GM18511 (cell line): ENCODE data around the gene EPB41L2.
A peak's percentile ranks its signal among the peaks of the same experiment; 100 is the strongest.
"Not testable (repeated sequence)": the region's sequence is repeated elsewhere in the genome, so short reads cannot be mapped to it uniquely, and the experiment has no call there.

Experiments
- ATAC-seq: cut with Tn5 transposase; IDR thresholded peaks from one replicate; pipeline ENCODE4 v1.9.1; 2021; ENCODE audit warnings: mild to moderate bottlenecking, moderate library complexity; ENCODE audit not compliant: unreplicated experiment

Gene EPB41L2

DNA sequence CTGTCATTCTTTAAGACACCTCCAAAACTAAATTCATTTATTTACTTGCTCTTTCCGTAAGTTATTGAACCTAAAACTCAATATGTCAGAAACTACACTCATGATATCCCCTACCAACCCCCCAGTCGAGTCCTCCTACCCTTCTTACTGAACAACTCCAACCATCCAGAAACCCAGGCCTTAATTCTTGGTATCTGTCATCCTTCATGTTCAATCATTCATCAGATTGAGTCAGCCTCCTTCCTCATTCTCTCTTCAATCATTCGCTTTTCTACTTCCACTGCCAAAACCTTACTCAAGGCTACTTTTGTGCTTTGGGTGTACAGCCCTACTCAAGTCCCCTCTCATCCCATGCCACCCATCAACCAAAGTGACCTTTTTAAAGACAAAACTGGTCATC, 140.1 kb downstream of the EPB41L2 start:
- no peak for ATAC-seq

GRCh38 chr6:130920969-130921368, 142.1 kb downstream of the EPB41L2 start:
- no peak for ATAC-seq

DNA sequence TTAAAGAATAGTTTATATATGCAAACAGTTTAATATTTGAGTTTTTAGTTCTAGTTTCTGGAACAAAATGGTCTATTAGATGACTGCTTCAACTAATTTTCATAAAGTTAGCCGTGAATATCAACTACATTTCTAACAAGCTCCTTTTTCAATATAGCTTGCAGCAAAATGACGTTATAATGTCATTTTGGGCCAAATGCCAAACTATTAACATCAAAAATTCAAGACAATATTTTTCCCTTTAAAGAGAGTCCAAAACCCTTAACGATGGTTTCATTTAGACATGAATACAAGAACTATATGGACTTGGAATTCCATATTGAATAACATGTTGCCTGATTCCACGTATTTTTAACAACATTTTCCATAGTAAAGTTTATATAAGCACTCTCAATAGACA, 144.9 kb downstream of the EPB41L2 start:
- ATAC-seq: no peak

DNA sequence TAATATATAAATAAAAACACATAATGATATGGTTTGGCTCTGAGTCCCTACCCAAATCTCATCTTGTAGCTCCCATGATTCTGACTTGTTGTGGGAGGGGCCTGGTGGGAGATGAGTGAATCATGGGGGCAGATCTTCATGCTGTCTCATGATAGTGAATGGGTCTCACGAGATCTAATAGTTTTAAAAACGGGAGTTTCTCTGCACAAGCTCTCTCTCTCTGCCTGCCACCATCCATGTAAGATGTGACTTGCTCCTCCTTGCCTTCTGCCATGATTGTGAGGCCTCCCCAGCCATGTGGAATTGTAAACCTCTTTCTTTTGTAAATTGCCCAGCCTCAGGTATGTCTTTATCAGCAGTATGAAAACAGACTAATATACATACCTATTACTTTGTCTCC, 147.4 kb downstream of the EPB41L2 start:
- ATAC-seq: not testable (repeated sequence)

DNA sequence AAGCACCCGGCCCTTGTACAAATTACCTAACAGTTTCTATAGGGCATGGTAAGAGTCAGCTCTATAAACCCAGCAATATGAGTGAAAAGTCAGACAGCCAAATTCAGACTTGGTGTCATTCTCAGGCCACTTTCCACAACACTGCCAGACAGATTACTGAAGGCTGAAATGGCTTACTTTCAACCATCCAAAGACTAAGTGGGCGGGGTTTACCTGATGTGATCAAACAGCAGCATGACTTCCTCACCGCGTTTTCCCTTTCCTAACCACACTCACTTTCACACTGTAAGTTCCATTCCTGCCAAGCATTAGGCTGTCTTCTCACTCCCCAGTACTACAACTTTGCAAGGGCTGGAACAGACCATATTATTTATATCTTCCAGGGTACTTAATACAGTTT, 149.9 kb downstream of the EPB41L2 start:
- ATAC-seq: peak; percentile 89

DNA sequence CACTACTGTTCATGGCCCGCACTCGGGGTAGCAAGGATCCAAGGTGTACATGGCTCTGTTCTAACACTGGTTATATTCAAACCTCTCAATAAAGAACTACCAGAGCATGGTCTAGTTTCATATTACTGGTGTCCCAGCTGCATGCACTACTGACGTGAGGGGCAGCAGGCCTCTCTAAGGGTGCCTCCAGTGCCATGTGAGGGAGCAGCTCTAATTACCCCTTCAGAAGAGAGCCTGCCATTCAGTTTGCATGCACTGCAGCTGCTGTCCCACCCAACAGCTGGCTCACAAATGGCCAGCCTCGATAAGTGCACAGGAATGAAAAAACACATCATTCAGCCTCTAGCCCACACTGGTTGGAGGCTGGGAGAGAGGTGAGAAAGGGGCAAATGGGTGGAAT, 150.6 kb downstream of the EPB41L2 start:
- no peak for ATAC-seq

GRCh38 chr6:130908958-130909357, 154.1 kb downstream of the EPB41L2 start:
- no peak for ATAC-seq

DNA sequence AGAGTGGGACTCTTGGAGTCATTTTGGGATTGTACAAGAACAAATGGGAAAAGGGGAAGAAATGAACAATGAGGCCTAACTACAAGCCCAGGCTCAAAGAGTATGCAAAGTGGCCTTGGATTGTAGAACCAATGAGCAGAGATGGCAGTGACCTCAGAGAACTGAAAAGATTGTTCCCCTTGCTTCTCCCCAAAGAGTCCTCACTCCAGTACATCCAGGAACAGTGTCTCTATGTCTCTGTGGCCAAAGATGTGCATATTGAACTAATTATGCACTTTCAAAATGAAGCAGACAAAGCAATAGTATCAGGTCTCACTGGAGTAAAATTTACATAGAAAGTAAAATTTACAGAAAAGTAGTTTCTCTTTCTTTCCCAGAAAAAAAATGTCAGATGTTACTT, 154.9 kb downstream of the EPB41L2 start:
- ATAC-seq: no peak

GRCh38 chr6:130907687-130908086, 155.4 kb downstream of the EPB41L2 start:
- no peak for ATAC-seq

- no peak for ATAC-seq
Measured at GRCh38 chr6:130906736-130907381, 156.2 kb downstream of the EPB41L2 start.

GRCh38 chr6:130903602-130904001, 159.4 kb downstream of the EPB41L2 start:
- no peak for ATAC-seq

GRCh38 chr6:130903007-130903406, 160.0 kb downstream of the EPB41L2 start:
- no peak for ATAC-seq

GRCh38 chr6:130900913-130901312, 162.1 kb downstream of the EPB41L2 start:
- ATAC-seq: no peak

DNA sequence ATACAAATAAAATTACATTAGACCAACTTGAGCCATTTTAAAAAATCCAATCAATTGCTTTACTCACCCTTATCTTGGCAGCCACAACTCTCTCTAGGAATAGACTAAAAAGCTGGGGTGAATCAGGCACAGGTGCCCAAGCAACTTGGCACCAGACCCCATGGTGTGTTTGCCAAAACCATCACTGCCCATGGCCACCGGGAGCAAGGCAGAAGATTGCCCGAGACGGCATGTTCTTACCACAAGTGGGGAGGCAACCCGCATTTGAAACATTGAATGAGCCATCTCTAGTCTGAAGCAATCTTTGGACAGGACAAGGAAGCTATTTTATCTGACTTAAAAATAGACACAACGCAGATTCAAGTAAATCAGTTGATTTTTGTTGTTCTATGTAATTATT, 166.8 kb downstream of the EPB41L2 start:
- ATAC-seq: no peak

GRCh38 chr6:130895516-130895915, 167.5 kb downstream of the EPB41L2 start:
- ATAC-seq: no peak

- ATAC-seq: no peak
Measured at GRCh38 chr6:130893766-130894165, 169.3 kb downstream of the EPB41L2 start.

- ATAC-seq: no peak
Measured at GRCh38 chr6:130893277-130893676, 169.8 kb downstream of the EPB41L2 start.

GRCh38 chr6:130890521-130890971, 172.5 kb downstream of the EPB41L2 start:
- ATAC-seq: no peak

DNA sequence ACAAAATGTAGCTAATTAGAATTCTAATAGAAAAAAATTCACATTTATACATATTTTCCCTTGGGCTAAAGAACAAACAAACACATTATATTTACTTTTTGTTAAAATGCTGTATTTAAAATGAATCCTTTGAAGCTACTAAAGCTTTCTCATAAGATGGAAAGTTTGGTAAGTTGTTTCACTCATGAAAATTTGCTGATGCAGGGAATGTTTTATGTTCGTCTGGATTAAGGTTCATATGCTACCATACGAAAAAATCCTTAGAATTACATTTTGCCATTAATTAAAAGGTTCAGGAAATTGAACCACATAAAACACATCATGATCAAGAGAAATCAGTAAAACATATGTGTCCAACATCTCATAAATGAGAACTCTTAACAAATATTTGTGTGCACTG, 173.6 kb downstream of the EPB41L2 start:
- ATAC-seq: no peak

DNA sequence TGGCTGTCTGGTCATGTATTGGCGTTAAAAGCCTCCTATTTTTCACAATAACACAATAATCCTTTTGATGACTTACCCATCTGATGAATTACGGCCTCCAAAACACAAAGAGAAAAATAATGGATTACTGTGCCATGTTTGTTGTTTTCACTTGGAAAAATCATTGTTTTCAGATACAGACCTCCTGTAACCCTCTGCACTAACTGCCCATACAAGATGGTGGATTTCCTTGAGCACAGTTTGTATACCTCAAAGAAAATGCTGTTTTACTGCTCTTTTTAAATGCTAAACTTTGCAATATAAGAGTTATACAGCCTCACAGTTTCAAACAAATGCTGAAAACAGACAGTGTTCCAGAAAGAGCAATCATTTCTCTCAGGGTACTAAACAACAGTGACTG, 174.8 kb downstream of the EPB41L2 start:
- ATAC-seq: no peak

DNA sequence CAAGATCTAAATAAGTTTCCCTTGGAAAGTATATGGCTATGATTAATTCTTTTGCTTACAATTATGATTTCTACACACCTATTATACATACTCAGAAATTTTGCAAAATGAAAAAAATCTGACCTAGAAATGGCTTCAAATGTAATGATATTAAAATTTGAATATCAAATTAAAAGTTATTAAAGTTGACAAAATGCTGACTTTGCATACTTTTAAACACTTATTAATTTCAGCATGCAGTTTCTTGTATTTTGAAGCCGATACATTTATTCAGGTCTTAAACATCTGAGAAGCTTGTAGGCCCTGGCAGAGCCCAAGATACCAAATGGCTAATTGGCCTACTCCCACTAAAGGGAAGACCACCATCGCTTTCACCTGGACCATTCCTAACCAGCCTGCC, 176.1 kb downstream of the EPB41L2 start:
- no peak for ATAC-seq

GRCh38 chr6:130885392-130886192, 177.5 kb downstream of the EPB41L2 start:
- ATAC-seq: peak; percentile 95
